Measurements from ENCODE around the gene NOX4. TPM values are rescaled to one million over a fixed set of nuclear protein-coding genes. Genes with fewer than 3 reads are reported as not detected.

Gene NOX4
- total and polyA plus RNA-seq, 10 of the 15 experiments (the other 5 are each of a cell fraction or from before 2014, with no cell fraction given): not detected

- POLR2A ChIA-PET: no interaction called here
- H2AFZ ChIP-seq (ENCODE audit: control insufficient read depth, low read depth, low read length): no peak overlapping the region
- WGBS (ENCODE audit: insufficient coverage, insufficient replicate concordance, low lambda C conversion rate, missing lambda C conversion rate): 0% methylated on average over 2 of the region's 2 CpGs
- CTCF ChIA-PET: no interaction called here
- no TSS peak for BruUV-seq (replicated peaks)
- no peak for ATAC-seq
- H3K9me3 ChIP-seq (replicated peaks; ENCODE audit: control insufficient read depth, insufficient read depth, low read length): no peaks in the 10 kb centered on the region
- SMC1A ChIA-PET (ENCODE audit: uncharacterized antibody, unreplicated experiment): no interaction called here
- no peaks in the 10 kb centered on the region for H3K36me3 ChIP-seq (ENCODE audit: control insufficient read depth in 2 of 2, insufficient read depth in 2 of 2, low read length in 1 of 2)
- intact Hi-C loops (cut with micrococcal nuclease; ENCODE audit: unreplicated experiment) (no loop called here), in situ Hi-C loops (cut with MboI) (no loop called here)
- no peak overlapping the region for H3K4me3 ChIP-seq
- no peaks in the 10 kb centered on the region for H4K20me1 ChIP-seq (ENCODE audit: control insufficient read depth, insufficient read depth)
- no peak overlapping the region for H3K9ac ChIP-seq (ENCODE audit: control insufficient read depth, insufficient read depth, low read length)
- DNase-seq (ENCODE audit: low read depth, low spot score): no peak
- H3K4me2 ChIP-seq (ENCODE audit: control insufficient read depth, insufficient read depth): no peak overlapping the region
- H3K27me3 ChIP-seq (replicated peaks in 1 of 2; ENCODE audit: control insufficient read depth in 2 of 2, insufficient read depth in 2 of 2, low read length in 1 of 2): no peaks in the 10 kb centered on the region
- FAIRE-seq: no peak
- RAD21 ChIA-PET (ENCODE audit: unreplicated experiment): no interaction called here
- H3K4me1 ChIP-seq (ENCODE audit: control insufficient read depth, insufficient read depth, low read length): no peaks in the 10 kb centered on the region
- no peak overlapping the region for H3K27ac ChIP-seq (ENCODE audit: control insufficient read depth, insufficient read depth)
- H3K79me2 ChIP-seq (ENCODE audit: control insufficient read depth, insufficient read depth, low read length): no peaks in the 10 kb centered on the region
- TF ChIP-seq MTA2 (IDR thresholded peaks at IDR 0.05; ENCODE audit: low read depth): no peak
- no peak for TF ChIP-seq PAX5 (IDR thresholded peaks at IDR 0.05; ENCODE audit: borderline replicate concordance, low read depth, low read length)
- TF ChIP-seq SIN3A (IDR thresholded peaks at IDR 0.05; ENCODE audit: low read depth, low read length): no peak
- TF ChIP-seq SMC3 (IDR thresholded peaks at IDR 0.05; ENCODE audit: borderline replicate concordance, low read length): no peak
- no peak for TF ChIP-seq TARDBP (IDR thresholded peaks at IDR 0.05; ENCODE audit: borderline replicate concordance)
- TF ChIP-seq BRCA1 (IDR thresholded peaks at IDR 0.05; ENCODE audit: low read depth, low read length): no peak
- TF ChIP-seq CBX3 (IDR thresholded peaks at IDR 0.05; ENCODE audit: borderline replicate concordance, low read depth): no peak
- TF ChIP-seq EGR1 (IDR thresholded peaks at IDR 0.05; ENCODE audit: borderline replicate concordance in 1 of 2, low read depth in 2 of 2, low read length in 2 of 2): no peak
- no peak for TF ChIP-seq HSF1 (IDR thresholded peaks at IDR 0.05; ENCODE audit: low read depth, low read length)
- no peak for TF ChIP-seq RAD21 (IDR thresholded peaks at IDR 0.05; ENCODE audit: insufficient read depth, low read depth, low read length)
- no peak for TF ChIP-seq CHD4 (IDR thresholded peaks at IDR 0.05)
- TF ChIP-seq NR2C2 (IDR thresholded peaks at IDR 0.05; ENCODE audit: borderline replicate concordance, control insufficient read depth, insufficient read length, low read depth): no peak
- TF ChIP-seq, protein P1, sequence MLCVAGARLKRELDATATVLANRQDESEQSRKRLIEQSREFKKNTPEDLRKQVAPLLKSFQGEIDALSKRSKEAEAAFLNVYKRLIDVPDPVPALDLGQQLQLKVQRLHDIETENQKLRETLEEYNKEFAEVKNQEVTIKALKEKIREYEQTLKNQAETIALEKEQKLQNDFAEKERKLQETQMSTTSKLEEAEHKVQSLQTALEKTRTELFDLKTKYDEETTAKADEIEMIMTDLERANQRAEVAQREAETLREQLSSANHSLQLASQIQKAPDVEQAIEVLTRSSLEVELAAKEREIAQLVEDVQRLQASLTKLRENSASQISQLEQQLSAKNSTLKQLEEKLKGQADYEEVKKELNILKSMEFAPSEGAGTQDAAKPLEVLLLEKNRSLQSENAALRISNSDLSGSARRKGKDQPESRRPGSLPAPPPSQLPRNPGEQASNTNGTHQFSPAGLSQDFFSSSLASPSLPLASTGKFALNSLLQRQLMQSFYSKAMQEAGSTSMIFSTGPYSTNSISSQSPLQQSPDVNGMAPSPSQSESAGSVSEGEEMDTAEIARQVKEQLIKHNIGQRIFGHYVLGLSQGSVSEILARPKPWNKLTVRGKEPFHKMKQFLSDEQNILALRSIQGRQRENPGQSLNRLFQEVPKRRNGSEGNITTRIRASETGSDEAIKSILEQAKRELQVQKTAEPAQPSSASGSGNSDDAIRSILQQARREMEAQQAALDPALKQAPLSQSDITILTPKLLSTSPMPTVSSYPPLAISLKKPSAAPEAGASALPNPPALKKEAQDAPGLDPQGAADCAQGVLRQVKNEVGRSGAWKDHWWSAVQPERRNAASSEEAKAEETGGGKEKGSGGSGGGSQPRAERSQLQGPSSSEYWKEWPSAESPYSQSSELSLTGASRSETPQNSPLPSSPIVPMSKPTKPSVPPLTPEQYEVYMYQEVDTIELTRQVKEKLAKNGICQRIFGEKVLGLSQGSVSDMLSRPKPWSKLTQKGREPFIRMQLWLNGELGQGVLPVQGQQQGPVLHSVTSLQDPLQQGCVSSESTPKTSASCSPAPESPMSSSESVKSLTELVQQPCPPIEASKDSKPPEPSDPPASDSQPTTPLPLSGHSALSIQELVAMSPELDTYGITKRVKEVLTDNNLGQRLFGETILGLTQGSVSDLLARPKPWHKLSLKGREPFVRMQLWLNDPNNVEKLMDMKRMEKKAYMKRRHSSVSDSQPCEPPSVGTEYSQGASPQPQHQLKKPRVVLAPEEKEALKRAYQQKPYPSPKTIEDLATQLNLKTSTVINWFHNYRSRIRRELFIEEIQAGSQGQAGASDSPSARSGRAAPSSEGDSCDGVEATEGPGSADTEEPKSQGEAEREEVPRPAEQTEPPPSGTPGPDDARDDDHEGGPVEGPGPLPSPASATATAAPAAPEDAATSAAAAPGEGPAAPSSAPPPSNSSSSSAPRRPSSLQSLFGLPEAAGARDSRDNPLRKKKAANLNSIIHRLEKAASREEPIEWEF (IDR thresholded peaks at IDR 0.05; ENCODE audit: insufficient replicate concordance, low read depth, low read length): no peak
- no peak for TF ChIP-seq E2F4 (IDR thresholded peaks at IDR 0.05; ENCODE audit: low read depth, low read length)
- TF ChIP-seq RBBP5 (conservative IDR thresholded peaks at IDR 0.05): no peak
- TF ChIP-seq ZSCAN29 (IDR thresholded peaks at IDR 0.05): no peak
- no peak for TF ChIP-seq POLR2AphosphoS2 (IDR thresholded peaks at IDR 0.05; ENCODE audit: low read depth, low read length)
- TF ChIP-seq, protein P2, sequence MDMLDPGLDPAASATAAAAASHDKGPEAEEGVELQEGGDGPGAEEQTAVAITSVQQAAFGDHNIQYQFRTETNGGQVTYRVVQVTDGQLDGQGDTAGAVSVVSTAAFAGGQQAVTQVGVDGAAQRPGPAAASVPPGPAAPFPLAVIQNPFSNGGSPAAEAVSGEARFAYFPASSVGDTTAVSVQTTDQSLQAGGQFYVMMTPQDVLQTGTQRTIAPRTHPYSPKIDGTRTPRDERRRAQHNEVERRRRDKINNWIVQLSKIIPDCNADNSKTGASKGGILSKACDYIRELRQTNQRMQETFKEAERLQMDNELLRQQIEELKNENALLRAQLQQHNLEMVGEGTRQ (IDR thresholded peaks at IDR 0.05; ENCODE audit: borderline replicate concordance, low read depth, low read length): no peak
Observed at GRCh38 chr11:89361734-89362133, 129.4 kb downstream of the NOX4 start.

Data from GM12878 (cell line).